Ectodermal cell (in vitro differentiated cells): ENCODE results near the gene HNRNPH2.

Experiments
- H3K27ac ChIP-seq: 2 replicates; pipeline ENCODE4 v1.7.0; 2013; ENCODE audit warnings: mild to moderate bottlenecking, low read depth, low read length; ENCODE audit not compliant: insufficient read depth, poor library complexity, severe bottlenecking
- H3K27me3 ChIP-seq: 2 replicates; pipeline ENCODE4 v1.7.0; 2013; ENCODE audit warnings: mild to moderate bottlenecking, low read length; ENCODE audit not compliant: insufficient read depth, control insufficient read depth, poor library complexity, severe bottlenecking
- H3K36me3 ChIP-seq: one replicate; pipeline ENCODE4 v1.7.0; 2013; ENCODE audit warnings: low read length; ENCODE audit not compliant: control insufficient read depth, insufficient read depth
- H3K4me1 ChIP-seq: one replicate; pipeline ENCODE4 v1.7.0; 2013; ENCODE audit warnings: low read length; ENCODE audit not compliant: control insufficient read depth, insufficient read depth
- H3K4me3 ChIP-seq: 2 replicates; pipeline ENCODE4 v1.7.0; 2013; ENCODE audit warnings: low read depth, low read length, control low read depth; ENCODE audit not compliant: insufficient read depth
- H3K9me3 ChIP-seq: 2 replicates; pipeline ENCODE4 v1.7.0; 2013; ENCODE audit warnings: mild to moderate bottlenecking, low read length, moderate library complexity; ENCODE audit not compliant: control insufficient read depth
- WGBS, 2 experiments: methylation state at CpG; one replicate each; pipeline ENCODE4 v1.1.7; 2013; ENCODE audit warnings: missing lambda C conversion rate in 2 of 2; 5-methylcytosine and 5-hydroxymethylcytosine counted together

Gene HNRNPH2

DNA sequence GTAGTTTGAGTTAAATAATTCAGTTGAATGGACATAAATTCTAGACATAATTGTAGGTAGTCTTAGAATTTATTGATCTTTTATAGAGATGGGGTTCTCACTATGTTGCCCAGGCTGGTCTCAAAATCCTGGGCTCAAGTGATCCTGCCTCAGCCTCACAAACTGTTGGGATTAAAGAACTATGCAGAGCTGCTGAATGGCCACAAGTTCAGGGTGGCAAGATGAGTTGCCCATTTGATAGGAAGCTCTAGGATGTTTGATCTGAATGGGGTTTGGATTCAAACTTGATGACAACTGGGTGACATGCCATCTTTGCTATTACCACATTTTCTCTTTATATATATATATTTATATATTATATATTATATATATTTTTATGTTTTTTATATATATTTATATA lies 13.7 kb upstream of the HNRNPH2 start:
- H3K27me3 ChIP-seq, result no peaks in the 10 kb centered on the region
- H3K27ac ChIP-seq, result no peak overlapping the region
- no peaks in the 10 kb centered on the region for H3K9me3 ChIP-seq
- H3K36me3 ChIP-seq, result no peaks in the 10 kb centered on the region
- H3K4me1 ChIP-seq, result no peaks in the 10 kb centered on the region
- no peak overlapping the region for H3K4me3 ChIP-seq

DNA sequence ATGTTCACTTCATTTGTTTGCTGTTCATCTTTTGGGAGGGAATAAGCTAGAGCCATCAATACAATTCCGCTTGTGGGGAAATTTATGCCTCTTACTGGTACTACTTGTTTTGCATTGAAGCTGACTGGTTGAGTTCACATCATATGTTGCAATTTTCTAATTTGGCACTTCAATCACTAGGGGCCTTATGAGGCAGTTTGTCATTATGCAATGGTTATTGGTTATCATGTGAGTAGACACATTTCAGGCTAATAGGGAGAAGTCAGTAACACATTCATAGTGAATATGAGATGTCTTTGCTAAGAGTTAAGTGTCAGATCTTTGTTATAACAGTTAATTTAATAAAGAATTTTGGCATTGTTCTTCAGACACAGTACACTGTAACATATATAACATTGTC lies 12.2 kb upstream of the HNRNPH2 start:
- no peak overlapping the region for H3K27ac ChIP-seq
- H3K9me3 ChIP-seq, result no peaks in the 10 kb centered on the region
- H3K36me3 ChIP-seq, result no peaks in the 10 kb centered on the region
- no peak overlapping the region for H3K4me3 ChIP-seq
- H3K27me3 ChIP-seq, result no peaks in the 10 kb centered on the region
- H3K4me1 ChIP-seq, result no peaks in the 10 kb centered on the region
- 94 to 100% methylated on average over 1 of the region's 1 CpG for WGBS, 2 experiments

DNA sequence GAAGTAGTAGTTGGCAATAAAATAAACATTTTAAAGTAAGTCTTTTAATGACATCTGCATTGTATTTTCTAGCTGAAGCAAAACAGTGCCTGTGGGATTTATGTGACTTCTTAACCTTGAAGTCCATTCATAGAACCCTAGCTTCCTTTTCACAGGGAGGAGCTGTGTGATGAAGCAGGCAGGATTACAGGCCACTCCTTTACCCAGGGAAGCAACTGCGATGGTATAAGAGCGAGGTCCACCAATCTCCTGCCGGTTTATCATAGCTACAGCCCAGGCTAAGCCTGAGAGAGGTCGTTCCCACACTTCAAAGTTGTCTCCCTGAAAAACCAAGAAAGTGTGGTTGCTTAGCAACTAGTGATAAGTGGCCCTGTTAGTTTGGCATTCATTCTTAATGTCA lies 10.2 kb upstream of the HNRNPH2 start:
- Histone ChIP-seq H3K4me1 (no peaks in the 10 kb centered on the region), H3K27me3 (no peaks in the 10 kb centered on the region), H3K36me3 (no peaks in the 10 kb centered on the region), H3K4me3 (no peak overlapping the region), H3K27ac (no peak overlapping the region), H3K9me3 (no peaks in the 10 kb centered on the region)
- 64 to 72% methylated on average over 4 of the region's 4 CpGs for WGBS, 2 experiments

DNA sequence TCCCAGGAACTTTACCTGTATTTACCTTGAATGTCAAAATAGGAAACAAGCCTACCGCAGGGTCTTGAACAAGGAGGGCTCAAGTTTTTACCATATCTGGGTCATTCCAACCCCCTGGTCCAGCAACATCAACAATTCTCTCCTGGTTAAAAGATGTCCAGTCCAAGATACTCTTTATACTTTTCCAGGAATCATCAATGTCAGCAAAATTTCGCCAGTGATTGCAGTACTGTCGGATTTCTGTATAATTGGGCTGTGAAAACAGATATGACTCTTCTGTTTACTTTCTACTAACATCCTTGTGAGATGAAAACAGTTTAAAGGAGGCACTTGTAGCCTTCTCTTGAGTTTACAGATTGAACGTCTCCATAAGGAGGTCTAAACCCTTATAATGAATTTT lies 9.3 kb upstream of the HNRNPH2 start:
- Histone ChIP-seq H3K4me1 (no peaks in the 10 kb centered on the region), H3K4me3 (no peak overlapping the region), H3K27ac (no peak overlapping the region), H3K36me3 (peaks cover 1% of the 10 kb centered on the region), H3K27me3 (no peaks in the 10 kb centered on the region), H3K9me3 (no peaks in the 10 kb centered on the region)
- 93 to 97% methylated on average over 2 to 4 of the region's 4 CpGs for WGBS, 2 experiments

DNA sequence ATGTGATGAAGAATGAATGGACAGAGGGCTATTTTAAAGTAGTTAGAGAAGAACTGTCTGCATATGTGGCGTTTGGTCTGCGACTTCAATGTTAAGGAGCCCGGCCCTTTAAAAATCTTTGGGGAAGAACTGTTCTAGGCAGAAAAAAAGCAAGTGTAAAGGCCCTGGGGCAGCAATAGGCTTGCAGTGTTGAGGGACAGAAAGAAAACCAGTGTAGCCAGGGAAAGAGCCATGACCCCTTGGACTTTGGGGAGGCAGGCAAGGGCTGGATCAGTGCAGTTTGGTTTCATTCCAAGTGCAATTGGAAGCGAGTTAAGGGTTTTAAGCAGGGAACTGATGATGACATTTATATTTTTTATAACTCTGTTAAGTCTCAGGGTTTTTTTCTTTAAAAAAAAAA lies 8.2 kb upstream of the HNRNPH2 start:
- peaks cover 4% of the 10 kb centered on the region for H3K36me3 ChIP-seq
- H3K4me1 ChIP-seq, result no peaks in the 10 kb centered on the region
- WGBS, 2 experiments, result 91 to 97% methylated on average over 3 of the region's 4 CpGs
- H3K4me3 ChIP-seq, result no peak overlapping the region
- no peak overlapping the region for H3K27ac ChIP-seq
- no peaks in the 10 kb centered on the region for H3K27me3 ChIP-seq
- no peaks in the 10 kb centered on the region for H3K9me3 ChIP-seq

DNA sequence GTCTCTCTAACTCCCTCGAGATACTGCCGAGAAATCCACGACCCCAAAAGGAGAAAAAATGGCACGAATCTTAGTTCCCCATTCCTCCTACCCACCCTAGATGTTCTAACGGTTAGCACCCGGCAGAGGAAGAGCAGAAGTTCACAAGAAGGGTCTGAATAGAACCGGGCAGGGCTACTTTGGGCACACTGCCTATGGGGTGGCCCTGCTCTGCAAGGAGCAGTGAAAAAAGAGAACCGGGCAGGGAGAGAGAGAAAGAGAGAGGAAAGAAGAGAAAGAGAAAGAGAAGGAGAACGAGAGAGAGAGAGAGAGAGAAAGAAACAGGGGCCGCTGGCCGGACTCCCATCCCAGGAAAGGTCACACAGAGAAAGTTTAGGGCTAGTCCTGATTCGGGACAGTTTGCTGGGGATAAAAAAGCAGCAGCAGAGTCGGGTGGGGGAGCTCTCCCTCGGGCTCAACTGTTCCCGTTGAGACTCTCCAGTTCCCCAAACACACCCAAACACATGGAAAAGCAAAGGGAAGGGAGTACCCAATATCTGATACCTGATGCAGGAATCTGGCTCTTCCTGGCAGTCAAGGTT lies 765 bp upstream of the HNRNPH2 start:
- Histone ChIP-seq H3K27ac (peak overlapping the region; percentile 81), H3K4me3 (peak overlapping the region; percentile 69), H3K4me1 (no peaks in the 10 kb centered on the region), H3K27me3 (no peaks in the 10 kb centered on the region), H3K9me3 (no peaks in the 10 kb centered on the region), H3K36me3 (peaks cover 4% of the 10 kb centered on the region)
- 1% methylated on average over 15 of the region's 15 CpGs for WGBS, 2 experiments

DNA sequence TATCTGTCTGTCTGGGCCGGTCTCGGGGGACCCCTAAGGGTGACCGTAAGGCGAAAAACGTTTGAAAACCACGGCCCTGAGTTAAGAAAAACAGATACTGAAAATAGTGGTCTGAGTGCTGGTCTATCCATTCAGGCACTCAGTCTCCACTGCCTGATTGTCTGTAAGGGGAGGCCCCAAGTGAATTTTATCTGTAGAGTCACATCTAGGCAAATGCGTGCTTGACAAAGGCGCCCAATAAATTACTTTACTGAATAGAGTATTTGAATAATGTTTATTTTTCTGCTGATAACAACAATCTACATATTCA lies 465 bp downstream of the HNRNPH2 start:
- WGBS, 2 experiments, result 0 to 1% methylated on average over 6 of the region's 8 CpGs
- H3K36me3 ChIP-seq, result peaks cover 10% of the 10 kb centered on the region
- no peaks in the 10 kb centered on the region for H3K4me1 ChIP-seq
- H3K9me3 ChIP-seq, result no peaks in the 10 kb centered on the region
- H3K4me3 ChIP-seq, result peak overlapping the region; percentile 69
- H3K27ac ChIP-seq, result peak overlapping the region; percentile 87
- H3K27me3 ChIP-seq, result no peaks in the 10 kb centered on the region

DNA sequence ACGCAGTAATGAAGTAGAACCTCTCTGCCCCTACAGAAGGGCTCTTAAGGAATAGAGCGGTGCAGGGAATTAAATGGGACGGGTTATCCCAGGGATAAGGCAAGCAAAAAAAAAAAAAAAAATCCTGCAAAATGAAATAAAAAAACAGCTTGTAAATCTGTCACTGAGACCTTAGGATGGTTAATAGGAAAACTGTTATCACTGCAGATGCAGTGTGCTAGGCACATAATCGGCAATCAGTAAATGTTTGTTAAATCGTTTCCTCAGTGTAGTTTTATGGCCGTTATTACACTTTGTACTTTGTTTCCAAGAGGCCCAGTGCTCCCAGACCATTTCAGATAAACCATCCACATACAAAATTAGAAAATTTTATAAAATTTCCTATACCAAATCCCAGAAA lies 1.0 kb downstream of the HNRNPH2 start:
- Histone ChIP-seq H3K4me1 (no peaks in the 10 kb centered on the region), H3K27ac (no peak overlapping the region), H3K9me3 (no peaks in the 10 kb centered on the region), H3K27me3 (no peaks in the 10 kb centered on the region), H3K4me3 (peak overlapping the region; percentile 69), H3K36me3 (peaks cover 6% of the 10 kb centered on the region)
- 44% methylated on average over 3 to 6 of the region's 6 CpGs for WGBS, 2 experiments

DNA sequence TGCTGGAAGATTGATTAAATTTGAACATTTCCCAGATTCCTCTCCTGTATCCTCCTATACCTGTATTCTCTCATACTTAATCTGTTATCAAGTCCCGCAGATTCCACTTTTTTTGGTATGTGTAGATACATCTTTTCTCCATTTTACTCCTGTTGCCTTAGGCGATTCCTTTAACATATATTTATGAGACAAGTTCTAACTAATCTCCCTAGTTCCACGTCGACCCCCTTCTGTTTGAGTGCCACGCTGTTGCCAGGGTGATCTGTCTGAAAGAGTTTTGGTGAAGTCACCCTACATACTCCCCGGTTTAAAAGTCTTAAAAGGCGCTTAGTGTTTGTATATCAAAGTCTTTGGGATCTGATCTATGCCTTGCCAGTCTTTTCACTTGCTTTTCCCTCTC lies 2.4 kb downstream of the HNRNPH2 start:
- WGBS, 2 experiments, result 30 to 82% methylated on average over 2 to 7 of the region's 7 CpGs
- Histone ChIP-seq H3K9me3 (no peaks in the 10 kb centered on the region), H3K36me3 (peaks cover 6% of the 10 kb centered on the region), H3K4me1 (no peaks in the 10 kb centered on the region), H3K4me3 (peak overlapping the region; percentile 6), H3K27ac (no peak overlapping the region), H3K27me3 (no peaks in the 10 kb centered on the region)

DNA sequence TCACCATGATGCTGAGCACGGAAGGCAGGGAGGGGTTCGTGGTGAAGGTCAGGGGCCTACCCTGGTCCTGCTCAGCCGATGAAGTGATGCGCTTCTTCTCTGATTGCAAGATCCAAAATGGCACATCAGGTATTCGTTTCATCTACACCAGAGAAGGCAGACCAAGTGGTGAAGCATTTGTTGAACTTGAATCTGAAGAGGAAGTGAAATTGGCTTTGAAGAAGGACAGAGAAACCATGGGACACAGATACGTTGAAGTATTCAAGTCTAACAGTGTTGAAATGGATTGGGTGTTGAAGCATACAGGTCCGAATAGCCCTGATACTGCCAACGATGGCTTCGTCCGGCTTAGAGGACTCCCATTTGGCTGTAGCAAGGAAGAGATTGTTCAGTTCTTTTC lies 4.0 kb downstream of the HNRNPH2 start:
- Histone ChIP-seq H3K4me1 (no peaks in the 10 kb centered on the region), H3K27me3 (no peaks in the 10 kb centered on the region), H3K27ac (no peak overlapping the region), H3K9me3 (no peaks in the 10 kb centered on the region), H3K4me3 (no peak overlapping the region), H3K36me3 (peaks cover 6% of the 10 kb centered on the region)
- WGBS, 2 experiments, result 94 to 96% methylated on average over 10 of the region's 10 CpGs
